Esophagus muscularis mucosa (tissue), 4 donors: Measurements from ENCODE around the gene PIK3C2G.

Source experiments
- EP300 ChIP-seq: sonication (generic); formaldehyde crosslinking; IDR thresholded peaks from one replicate; pipeline ENCODE4 v1.6.1; 2017; ENCODE audit warnings: antibody characterized with exemption
- POLR2A ChIP-seq: fragments of 450-650 bp; IDR thresholded peaks from one replicate; pipeline ENCODE4 v1.6.1; 2017; ENCODE audit warnings: antibody characterized with exemption, moderate library complexity, mild to moderate bottlenecking, low read depth
- POLR2AphosphoS5 ChIP-seq, 2 donors: sonication (generic); formaldehyde crosslinking; IDR thresholded peaks; one replicate each; pipeline ENCODE4 v1.6.1; 2017; ENCODE audit warnings: antibody characterized with exemption in 2 of 2
- TF ChIP-seq, protein P1 (sequence below), 3 experiments: fragments of 200-600 bp in 2 of 3; fragments of 450-650 bp in 1 of 3; sonication (generic) in 2 of 3; IDR thresholded peaks; one replicate each; pipeline ENCODE4 v1.5.1; 2017 to 2019; ENCODE audit warnings: antibody characterized with exemption in 3 of 3, mild to moderate bottlenecking in 2 of 3, moderate library complexity in 1 of 3

DNA sequence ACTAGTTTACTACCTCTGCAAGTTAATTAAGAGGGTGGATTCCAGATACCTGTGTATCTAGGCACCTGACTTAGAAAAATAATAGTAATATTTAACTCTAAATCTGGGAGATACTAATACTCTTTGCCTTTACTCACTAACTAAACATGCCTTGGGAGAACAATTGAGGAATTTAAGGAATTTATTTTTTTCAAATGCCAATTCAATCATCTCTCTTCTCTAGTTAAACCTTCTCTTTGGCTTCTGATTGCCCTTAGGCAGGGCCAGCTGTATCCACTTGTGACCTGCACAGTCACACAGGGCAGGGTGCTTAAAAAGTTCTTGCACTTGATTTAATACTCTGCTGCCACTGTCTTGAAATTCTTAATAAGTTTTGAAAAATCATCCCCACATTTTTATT lies 334.1 kb downstream of the PIK3C2G start:
- TF ChIP-seq POLR2A (no peak), EP300 (no peak), POLR2AphosphoS5 (IDR thresholded peaks at IDR 0.05) (no peak)
- TF ChIP-seq, protein P1, sequence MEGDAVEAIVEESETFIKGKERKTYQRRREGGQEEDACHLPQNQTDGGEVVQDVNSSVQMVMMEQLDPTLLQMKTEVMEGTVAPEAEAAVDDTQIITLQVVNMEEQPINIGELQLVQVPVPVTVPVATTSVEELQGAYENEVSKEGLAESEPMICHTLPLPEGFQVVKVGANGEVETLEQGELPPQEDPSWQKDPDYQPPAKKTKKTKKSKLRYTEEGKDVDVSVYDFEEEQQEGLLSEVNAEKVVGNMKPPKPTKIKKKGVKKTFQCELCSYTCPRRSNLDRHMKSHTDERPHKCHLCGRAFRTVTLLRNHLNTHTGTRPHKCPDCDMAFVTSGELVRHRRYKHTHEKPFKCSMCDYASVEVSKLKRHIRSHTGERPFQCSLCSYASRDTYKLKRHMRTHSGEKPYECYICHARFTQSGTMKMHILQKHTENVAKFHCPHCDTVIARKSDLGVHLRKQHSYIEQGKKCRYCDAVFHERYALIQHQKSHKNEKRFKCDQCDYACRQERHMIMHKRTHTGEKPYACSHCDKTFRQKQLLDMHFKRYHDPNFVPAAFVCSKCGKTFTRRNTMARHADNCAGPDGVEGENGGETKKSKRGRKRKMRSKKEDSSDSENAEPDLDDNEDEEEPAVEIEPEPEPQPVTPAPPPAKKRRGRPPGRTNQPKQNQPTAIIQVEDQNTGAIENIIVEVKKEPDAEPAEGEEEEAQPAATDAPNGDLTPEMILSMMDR (IDR thresholded peaks at IDR 0.05), result no peak
